ENCODE results near the gene FARS2. TPM values are rescaled to one million over a fixed set of nuclear protein-coding genes. Genes with fewer than 3 reads are reported as not detected.
"Not testable (repeated sequence)": the region's sequence is repeated elsewhere in the genome, so short reads cannot be mapped to it uniquely, and the experiment has no call there.

The FARS2 gene
- total and polyA plus RNA-seq, 2 experiments from 2014 or later, result 9.9 to 15.4 TPM

- no peak overlapping the region for H2AFZ ChIP-seq
- H3K4me1 ChIP-seq (ENCODE audit: insufficient read depth), result no peaks in the 10 kb centered on the region
- no peak overlapping the region for H3K4me3 ChIP-seq
- no peaks in the 10 kb centered on the region for H4K20me1 ChIP-seq (ENCODE audit: insufficient read depth, poor library complexity, severe bottlenecking)
- 79% methylated on average over 10 of the region's 10 CpGs for WGBS (ENCODE audit: low lambda C conversion rate, missing lambda C conversion rate)
- no peaks in the 10 kb centered on the region for H3K36me3 ChIP-seq (replicated peaks; ENCODE audit: insufficient read depth, low read depth)
- no peak overlapping the region for H3K4me2 ChIP-seq
- H3K27ac ChIP-seq, result no peak overlapping the region
- no peaks in the 10 kb centered on the region for H3K79me2 ChIP-seq
- DNase-seq (ENCODE audit: low spot score), result no peak
- no peaks in the 10 kb centered on the region for H3K27me3 ChIP-seq
- H3K9me2 ChIP-seq (replicated peaks; ENCODE audit: insufficient read depth), result no peaks in the 10 kb centered on the region
- no peak for TF ChIP-seq CTCF (IDR thresholded peaks at IDR 0.05; ENCODE audit: poor library complexity)
- TF ChIP-seq EZH2 (IDR thresholded peaks at IDR 0.05; ENCODE audit: borderline replicate concordance), result no peak
- no peak for TF ChIP-seq EZH2phosphoT487 (IDR thresholded peaks at IDR 0.05; ENCODE audit: low read depth, severe bottlenecking, unreplicated experiment)
- H3K9me3 ChIP-seq (ENCODE audit: low read depth), result no peaks in the 10 kb centered on the region
Observed at GRCh38 chr6:5786321-5786968, 525.1 kb downstream of the FARS2 start.

GRCh38 chr6:5786969-5787720 lies 525.8 kb downstream of the FARS2 start:
- Histone ChIP-seq H3K4me1 (ENCODE audit: insufficient read depth) (no peaks in the 10 kb centered on the region), H3K36me3 (replicated peaks; ENCODE audit: insufficient read depth, low read depth) (no peaks in the 10 kb centered on the region), H3K27me3 (no peaks in the 10 kb centered on the region), H2AFZ (no peak overlapping the region), H3K27ac (no peak overlapping the region), H3K4me2 (no peak overlapping the region), H3K9me3 (ENCODE audit: low read depth) (no peaks in the 10 kb centered on the region), H3K4me3 (no peak overlapping the region), H3K9me2 (replicated peaks; ENCODE audit: insufficient read depth) (no peaks in the 10 kb centered on the region), H3K79me2 (no peaks in the 10 kb centered on the region), H4K20me1 (ENCODE audit: insufficient read depth, poor library complexity, severe bottlenecking) (no peaks in the 10 kb centered on the region)
- whole genome bisulfite sequencing (ENCODE audit: low lambda C conversion rate, missing lambda C conversion rate), result 48% methylated on average over 11 of the region's 11 CpGs
- TF ChIP-seq EZH2phosphoT487 (IDR thresholded peaks at IDR 0.05; ENCODE audit: low read depth, severe bottlenecking, unreplicated experiment) (no peak), CTCF (IDR thresholded peaks at IDR 0.05; ENCODE audit: poor library complexity) (no peak), EZH2 (IDR thresholded peaks at IDR 0.05; ENCODE audit: borderline replicate concordance) (no peak)
- DNase-seq (ENCODE audit: low spot score), result no peak

- H3K4me2 ChIP-seq, result not testable (repeated sequence)
Observed at GRCh38 chr6:5789426-5789825, 528.1 kb downstream of the FARS2 start.

GRCh38 chr6:5796555-5796954 lies 535.2 kb downstream of the FARS2 start:
- not testable (repeated sequence) for DNase-seq (ENCODE audit: low spot score); H3K9me3 ChIP-seq (ENCODE audit: low read depth); H3K27ac ChIP-seq

More at GRCh38 chr6:5789426-5789825, 528.1 kb downstream of the FARS2 start:
- H3K4me1 ChIP-seq (ENCODE audit: insufficient read depth); H3K27ac ChIP-seq; H3K27me3 ChIP-seq; H3K36me3 ChIP-seq (replicated peaks; ENCODE audit: insufficient read depth, low read depth); H3K4me3 ChIP-seq; H3K9me2 ChIP-seq (replicated peaks; ENCODE audit: insufficient read depth); H3K9me3 ChIP-seq (ENCODE audit: low read depth); H4K20me1 ChIP-seq (ENCODE audit: insufficient read depth, poor library complexity, severe bottlenecking); DNase-seq (ENCODE audit: low spot score); H2AFZ ChIP-seq; H3K79me2 ChIP-seq: not testable (repeated sequence)
- 90% methylated on average over 5 of the region's 5 CpGs for WGBS (ENCODE audit: low lambda C conversion rate, missing lambda C conversion rate)

GRCh38 chr6:5806406-5806805 lies 545.1 kb downstream of the FARS2 start:
- H3K9me3 ChIP-seq (ENCODE audit: low read depth), result not testable (repeated sequence)

More at GRCh38 chr6:5796555-5796954, 535.2 kb downstream of the FARS2 start:
- H3K27me3 ChIP-seq; H3K4me2 ChIP-seq; H3K9me2 ChIP-seq (replicated peaks; ENCODE audit: insufficient read depth); H3K4me3 ChIP-seq; H3K4me1 ChIP-seq (ENCODE audit: insufficient read depth); H3K36me3 ChIP-seq (replicated peaks; ENCODE audit: insufficient read depth, low read depth); H2AFZ ChIP-seq; H4K20me1 ChIP-seq (ENCODE audit: insufficient read depth, poor library complexity, severe bottlenecking); H3K79me2 ChIP-seq: not testable (repeated sequence)

More at GRCh38 chr6:5806406-5806805, 545.1 kb downstream of the FARS2 start:
- not testable (repeated sequence) for H4K20me1 ChIP-seq (ENCODE audit: insufficient read depth, poor library complexity, severe bottlenecking); H3K79me2 ChIP-seq; H2AFZ ChIP-seq; H3K36me3 ChIP-seq (replicated peaks; ENCODE audit: insufficient read depth, low read depth); H3K27ac ChIP-seq; H3K27me3 ChIP-seq; H3K4me3 ChIP-seq; H3K9me2 ChIP-seq (replicated peaks; ENCODE audit: insufficient read depth); DNase-seq (ENCODE audit: low spot score); H3K4me2 ChIP-seq; H3K4me1 ChIP-seq (ENCODE audit: insufficient read depth)
- 88% methylated on average over 1 of the region's 1 CpG for WGBS (ENCODE audit: low lambda C conversion rate, missing lambda C conversion rate)

All from hepatocyte (in vitro differentiated cells).